K562 treated with DMSO at 1 percent for 4 hours (cell line): ENCODE measurements around the gene MIOS. TPM values are rescaled to one million over a fixed set of nuclear protein-coding genes. Genes with fewer than 3 reads are reported as not detected.

Experiments used
- total RNA-seq: library from RNA; unstranded; fragments of 300-600 nt; gene quantifications from 2 replicates; pipeline ENCODE4 v1.2.3, GENCODE V29; 2022; ENCODE audit not compliant: insufficient read depth

MIOS gene
- total RNA-seq: 9.8 and 10.4 TPM in 2 replicates

DNA sequence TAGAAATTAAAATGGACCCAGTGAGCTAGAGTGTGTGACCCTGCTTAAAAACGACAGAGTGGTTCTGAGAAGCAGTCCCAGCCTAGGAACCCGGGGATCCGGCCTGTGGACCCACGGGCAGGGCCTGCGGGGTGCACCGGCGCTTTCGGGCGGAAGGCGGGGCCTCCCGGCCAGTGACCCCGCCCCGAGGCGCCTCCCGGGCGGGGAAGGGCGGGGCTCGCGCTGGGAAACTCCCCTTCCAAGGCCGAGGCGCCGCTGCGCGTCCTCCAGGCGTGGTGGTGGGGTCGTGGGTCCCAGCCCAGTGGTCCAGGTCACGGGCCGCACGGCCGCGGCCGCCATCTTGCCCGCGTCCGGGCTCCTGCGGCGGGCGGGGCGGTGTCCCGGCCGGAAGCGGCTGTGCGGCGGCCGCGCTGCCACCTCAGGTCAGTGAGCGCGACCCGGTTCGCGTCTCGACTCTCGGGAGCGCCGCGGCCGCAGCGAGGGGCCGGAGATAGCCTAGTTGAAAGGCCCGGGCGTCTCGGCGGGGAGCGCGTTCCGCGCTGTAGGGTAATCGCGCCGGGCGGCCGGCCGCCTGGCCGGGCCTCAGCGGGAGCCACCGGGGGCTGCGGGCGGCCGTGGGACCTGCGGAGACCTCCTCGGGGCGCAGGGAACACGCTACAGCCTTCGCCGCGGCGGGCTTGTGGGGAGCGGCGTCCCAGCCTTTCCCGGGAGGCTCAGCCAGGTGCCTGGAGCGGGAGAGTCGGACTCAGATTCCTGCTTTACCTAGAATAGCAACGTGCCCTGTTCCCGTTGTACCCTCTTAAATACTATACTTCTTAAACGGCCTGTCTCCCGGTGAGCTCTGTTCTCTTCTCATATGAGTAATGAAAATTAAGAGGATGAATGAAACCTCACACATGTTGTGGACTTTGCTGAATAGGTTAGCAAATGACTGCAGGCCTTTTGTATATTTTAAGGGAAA is at the start of gene MIOS:
Gene MIOS, plus strand, starts transcription at position 234 of the 961 bp plus-strand sequence. CDS start 5,592 bp downstream, outside the sequence.

DNA sequence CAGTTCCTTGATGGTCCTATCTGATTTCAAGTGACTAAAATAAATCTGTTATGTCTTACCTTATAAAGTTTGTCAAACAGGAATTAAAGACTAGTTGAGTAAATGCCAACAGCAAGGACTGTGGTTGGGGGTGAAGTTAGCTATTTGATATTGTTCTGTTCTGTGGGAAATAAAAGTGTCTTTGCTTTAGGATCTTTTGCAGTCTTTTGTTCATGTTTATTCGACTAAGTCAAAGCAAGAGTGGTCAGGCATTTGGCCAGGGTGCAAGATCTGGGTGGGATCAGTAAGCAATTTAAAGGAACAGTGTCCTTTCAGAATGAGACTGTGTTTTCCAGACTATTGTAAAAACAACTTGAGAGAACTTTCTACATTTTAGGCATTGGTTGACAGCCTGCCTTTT is 31.0 kb upstream of the MIOS start, which contains the start of gene COL28A1:
Gene COL28A1, minus strand, starts transcription at position 183 of the 400 bp plus-strand sequence. CDS start 2,998 bp downstream, outside the sequence.

DNA sequence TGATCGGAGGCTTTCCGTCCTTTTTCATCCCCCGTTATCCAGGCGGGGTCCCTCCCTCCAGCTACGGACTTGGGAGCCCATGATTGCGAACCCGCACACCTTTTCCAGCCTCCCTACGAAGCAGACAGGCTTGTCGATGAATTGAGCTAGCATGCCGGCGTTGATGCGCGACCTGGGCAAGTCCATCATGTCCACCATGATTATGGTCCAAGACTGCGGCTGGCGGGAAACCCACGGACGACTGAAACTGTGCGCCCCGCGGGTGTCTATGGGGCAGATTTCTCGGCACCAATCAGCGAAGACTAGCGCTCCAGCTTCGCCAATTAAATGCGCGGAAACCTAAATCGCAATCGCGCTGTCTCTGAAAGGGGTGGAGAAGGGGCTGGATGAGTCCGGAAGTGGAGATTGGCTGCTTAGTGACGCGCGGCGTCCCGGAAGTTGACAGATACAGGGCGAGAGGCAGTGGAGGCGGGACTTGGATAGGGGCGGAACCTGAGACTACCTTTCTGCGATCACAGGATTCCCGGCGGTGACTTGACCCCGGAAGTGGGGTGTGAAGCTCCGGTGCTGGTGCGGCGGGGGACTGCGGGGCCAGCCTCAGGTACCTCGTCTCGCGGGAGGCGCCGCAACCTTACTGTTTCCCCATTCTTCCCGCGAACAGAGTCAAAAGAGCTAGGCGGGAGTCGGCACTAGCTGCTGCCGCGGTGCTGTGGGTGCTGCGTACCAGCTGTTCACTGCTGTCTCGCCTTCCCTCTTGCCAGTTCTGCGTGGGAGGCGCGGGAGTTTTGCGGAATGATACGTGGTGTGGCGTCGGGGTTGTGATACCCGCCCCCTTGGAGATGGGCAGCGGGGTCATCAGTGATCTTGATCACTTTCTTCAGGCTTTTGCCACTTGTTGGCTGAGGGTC is 73.8 kb downstream of the MIOS start, which contains the start of gene UMAD1:
Gene UMAD1, plus strand, starts transcription at position 532 of the 908 bp plus-strand sequence. CDS start 32,620 bp downstream, outside the sequence.

Other genes with a start within 250 kb of the MIOS start
- gene COL28A1, start 31.0 kb upstream of the MIOS start, total RNA-seq: not detected in 2 replicates
- gene UMAD1, start 73.9 kb downstream of the MIOS start, total RNA-seq: 3.4 and 10.3 TPM in 2 replicates
- gene RPA3, start 151.7 kb downstream of the MIOS start, total RNA-seq: 31.8 and 51.0 TPM in 2 replicates